ENCODE data around the gene TEK. TPM values are rescaled to one million over a fixed set of nuclear protein-coding genes. Genes with fewer than 3 reads are reported as not detected.

The TEK gene
- total RNA-seq, 1 donor from 2014 or later = 0.26 TPM

- H3K4me3 ChIP-seq (ENCODE audit: low read depth, low read length) = no peak overlapping the region
- no peaks in the 10 kb centered on the region for H3K36me3 ChIP-seq (ENCODE audit: control insufficient read depth, insufficient read depth, low read length)
- FAIRE-seq = peak; percentile 72
- no peaks in the 10 kb centered on the region for H3K27me3 ChIP-seq (ENCODE audit: control insufficient read depth, insufficient read depth, low read length)
- DNase-seq (ENCODE audit: low read depth) = no peak
- TF ChIP-seq CTCF (IDR thresholded peaks at IDR 0.05; ENCODE audit: insufficient read depth, low read length, severe bottlenecking) = peak; percentile 44
Observed at GRCh38 chr9:27198190-27198589, 89.2 kb downstream of the TEK start.

GRCh38 chr9:27202056-27202455, 93.0 kb downstream of the TEK start:
- no peak for FAIRE-seq
- DNase-seq (ENCODE audit: low read depth) = no peak
- no peak for TF ChIP-seq CTCF (IDR thresholded peaks at IDR 0.05; ENCODE audit: insufficient read depth, low read length, severe bottlenecking)
- Histone ChIP-seq H3K4me3 (ENCODE audit: low read depth, low read length) (no peak overlapping the region), H3K27me3 (ENCODE audit: control insufficient read depth, insufficient read depth, low read length) (no peaks in the 10 kb centered on the region), H3K36me3 (ENCODE audit: control insufficient read depth, insufficient read depth, low read length) (no peaks in the 10 kb centered on the region)

GRCh38 chr9:27203783-27204182, 94.8 kb downstream of the TEK start:
- no peak for TF ChIP-seq CTCF (IDR thresholded peaks at IDR 0.05; ENCODE audit: insufficient read depth, low read length, severe bottlenecking)
- no peaks in the 10 kb centered on the region for H3K36me3 ChIP-seq (ENCODE audit: control insufficient read depth, insufficient read depth, low read length)
- DNase-seq (ENCODE audit: low read depth) (no peak), FAIRE-seq (no peak)
- H3K4me3 ChIP-seq (ENCODE audit: low read depth, low read length) = no peak overlapping the region
- H3K27me3 ChIP-seq (ENCODE audit: control insufficient read depth, insufficient read depth, low read length) = no peaks in the 10 kb centered on the region

- Histone ChIP-seq H3K27me3 (ENCODE audit: control insufficient read depth, insufficient read depth, low read length) (no peaks in the 10 kb centered on the region), H3K4me3 (ENCODE audit: low read depth, low read length) (no peak overlapping the region), H3K36me3 (ENCODE audit: control insufficient read depth, insufficient read depth, low read length) (no peaks in the 10 kb centered on the region)
- TF ChIP-seq CTCF (IDR thresholded peaks at IDR 0.05; ENCODE audit: insufficient read depth, low read length, severe bottlenecking) = no peak
- FAIRE-seq = no peak
- peak; percentile 77 for DNase-seq (ENCODE audit: low read depth)
Observed at GRCh38 chr9:27204578-27204977, 95.6 kb downstream of the TEK start.

- DNase-seq (ENCODE audit: low read depth) (no peak), FAIRE-seq (no peak)
- Histone ChIP-seq H3K4me3 (ENCODE audit: low read depth, low read length) (no peak overlapping the region), H3K27me3 (ENCODE audit: control insufficient read depth, insufficient read depth, low read length) (no peaks in the 10 kb centered on the region), H3K36me3 (ENCODE audit: control insufficient read depth, insufficient read depth, low read length) (no peaks in the 10 kb centered on the region)
- TF ChIP-seq CTCF (IDR thresholded peaks at IDR 0.05; ENCODE audit: insufficient read depth, low read length, severe bottlenecking) = no peak
Observed at GRCh38 chr9:27205198-27205597, 96.2 kb downstream of the TEK start.

GRCh38 chr9:27206041-27206440, 97.0 kb downstream of the TEK start:
- FAIRE-seq = no peak
- no peak for DNase-seq (ENCODE audit: low read depth)
- no peaks in the 10 kb centered on the region for H3K36me3 ChIP-seq (ENCODE audit: control insufficient read depth, insufficient read depth, low read length)
- no peak overlapping the region for H3K4me3 ChIP-seq (ENCODE audit: low read depth, low read length)
- no peak for TF ChIP-seq CTCF (IDR thresholded peaks at IDR 0.05; ENCODE audit: insufficient read depth, low read length, severe bottlenecking)
- H3K27me3 ChIP-seq (ENCODE audit: control insufficient read depth, insufficient read depth, low read length) = no peaks in the 10 kb centered on the region

All from bronchial epithelial cell (primary cell).